Prostate gland (tissue), 2 donors: Measurements from ENCODE around the gene BCLAF3.

Source experiments
- CTCF ChIP-seq, 4 experiments: fragments of 200-600 bp in 2 of 4; fragments of 450-650 bp in 2 of 4; sonication (generic) in 2 of 4; IDR thresholded peaks; 1 replicate in 3 of 4; 2 replicates in 1 of 4; pipeline ENCODE4 v1.5.1; 2016 to 2019; ENCODE audit warnings: antibody characterized with exemption in 4 of 4, mild to moderate bottlenecking in 2 of 4, moderate library complexity in 2 of 4
- POLR2A ChIP-seq: fragments of 450-650 bp; IDR thresholded peaks from one replicate; pipeline ENCODE4 v1.6.1; 2016; ENCODE audit warnings: antibody characterized with exemption, mild to moderate bottlenecking

DNA sequence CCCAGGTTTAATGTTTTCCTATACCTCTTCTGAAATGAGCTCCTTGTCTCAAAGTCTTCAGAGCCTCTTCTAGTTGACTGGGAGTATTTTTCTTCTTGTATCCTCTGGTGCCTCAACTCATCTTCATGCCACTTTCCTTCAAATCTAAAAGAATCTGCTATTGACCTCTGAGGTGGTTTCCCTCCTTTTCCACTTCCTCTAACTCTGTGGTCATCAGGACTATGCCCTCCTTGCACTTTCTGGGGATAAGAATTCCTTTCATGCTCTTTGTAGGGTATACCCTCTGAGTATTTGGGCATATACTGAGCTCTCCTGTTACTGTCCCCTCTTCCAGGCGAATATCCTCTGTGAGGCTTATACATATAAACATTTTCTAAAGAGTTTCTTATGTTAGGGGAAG is 24.8 kb downstream of the BCLAF3 start:
- no peak for TF ChIP-seq CTCF (IDR thresholded peaks at IDR 0.05)
- no peak for TF ChIP-seq POLR2A
